Parathyroid adenoma (tissue), 2 donors: ENCODE data around the gene MDFIC.

Source experiments
- H2AFZ ChIP-seq: fragments of 300-600 bp; sonication (generic); one replicate; pipeline ENCODE4 v1.7.0; 2017; ENCODE audit warnings: antibody characterized with exemption, mild to moderate bottlenecking
- H3K27ac ChIP-seq: fragments of 300-600 bp; sonication (generic); one replicate; pipeline ENCODE4 v1.7.0; 2017
- H3K27me3 ChIP-seq: fragments of 300-600 bp; sonication (generic); one replicate; pipeline ENCODE4 v1.7.0; 2017; ENCODE audit warnings: low read length; ENCODE audit not compliant: control insufficient read depth, insufficient read depth
- H3K36me3 ChIP-seq: fragments of 300-600 bp; sonication (generic); one replicate; pipeline ENCODE4 v1.7.0; 2017; ENCODE audit warnings: low read length; ENCODE audit not compliant: control insufficient read depth, insufficient read depth
- H3K4me1 ChIP-seq: fragments of 300-600 bp; sonication (generic); one replicate; pipeline ENCODE4 v1.7.0; 2017; ENCODE audit warnings: control low read depth
- H3K4me2 ChIP-seq: fragments of 300-600 bp; sonication (generic); one replicate; pipeline ENCODE4 v1.7.0; 2017; ENCODE audit warnings: low read length
- H3K4me3 ChIP-seq: fragments of 300-600 bp; sonication (generic); one replicate; pipeline ENCODE4 v1.7.0; 2017; ENCODE audit warnings: low read depth, low read length
- H3K79me2 ChIP-seq: fragments of 300-600 bp; sonication (generic); one replicate; pipeline ENCODE4 v1.7.0; 2017; ENCODE audit warnings: control low read depth
- H3K9ac ChIP-seq: fragments of 300-600 bp; sonication (generic); one replicate; pipeline ENCODE4 v1.7.0; 2017; ENCODE audit warnings: mild to moderate bottlenecking
- H3K9me3 ChIP-seq: fragments of 300-600 bp; sonication (generic); one replicate; pipeline ENCODE4 v1.7.0; 2017; ENCODE audit warnings: low read length; ENCODE audit not compliant: control insufficient read depth
- CTCF ChIP-seq: fragments of 300-600 bp; sonication (generic); IDR thresholded peaks from one replicate; pipeline ENCODE4 v1.7.0; 2017; ENCODE audit warnings: antibody characterized with exemption, mild to moderate bottlenecking
- donor health status: primary hyperparathyroidism.

Gene MDFIC

GRCh38 chr7:114900127-114900526 lies 21.8 kb upstream of the MDFIC start:
- no peak for TF ChIP-seq CTCF
- no peaks in the 10 kb centered on the region for H3K9me3 ChIP-seq
- H3K4me3 ChIP-seq = no peak overlapping the region
- H3K27ac ChIP-seq = no peak overlapping the region
- no peak overlapping the region for H3K4me2 ChIP-seq
- H3K79me2 ChIP-seq = no peaks in the 10 kb centered on the region
- H3K9ac ChIP-seq = no peak overlapping the region
- no peak overlapping the region for H2AFZ ChIP-seq
- no peaks in the 10 kb centered on the region for H3K36me3 ChIP-seq
- H3K27me3 ChIP-seq = no peaks in the 10 kb centered on the region
- H3K4me1 ChIP-seq = no peaks in the 10 kb centered on the region

GRCh38 chr7:114901771-114902170 lies 20.1 kb upstream of the MDFIC start:
- H3K4me2 ChIP-seq = no peak overlapping the region
- H3K4me1 ChIP-seq = no peaks in the 10 kb centered on the region
- H2AFZ ChIP-seq = no peak overlapping the region
- no peak for TF ChIP-seq CTCF
- no peak overlapping the region for H3K27ac ChIP-seq
- H3K36me3 ChIP-seq = no peaks in the 10 kb centered on the region
- H3K9ac ChIP-seq = no peak overlapping the region
- no peaks in the 10 kb centered on the region for H3K9me3 ChIP-seq
- no peaks in the 10 kb centered on the region for H3K27me3 ChIP-seq
- no peaks in the 10 kb centered on the region for H3K79me2 ChIP-seq
- no peak overlapping the region for H3K4me3 ChIP-seq

- H3K4me1 ChIP-seq = no peaks in the 10 kb centered on the region
- H3K9ac ChIP-seq = no peak overlapping the region
- no peaks in the 10 kb centered on the region for H3K79me2 ChIP-seq
- H3K36me3 ChIP-seq = no peaks in the 10 kb centered on the region
- H3K4me2 ChIP-seq = no peak overlapping the region
- H3K27me3 ChIP-seq = no peaks in the 10 kb centered on the region
- H3K4me3 ChIP-seq = no peak overlapping the region
- no peak for TF ChIP-seq CTCF
- H3K27ac ChIP-seq = no peak overlapping the region
- no peaks in the 10 kb centered on the region for H3K9me3 ChIP-seq
- no peak overlapping the region for H2AFZ ChIP-seq
These were observed 18.8 kb upstream of the MDFIC start for GRCh38 chr7:114903131-114903530.

- Histone ChIP-seq H3K9me3 (no peaks in the 10 kb centered on the region), H3K9ac (no peak overlapping the region), H2AFZ (no peak overlapping the region), H3K4me2 (no peak overlapping the region), H3K36me3 (no peaks in the 10 kb centered on the region), H3K4me1 (no peaks in the 10 kb centered on the region), H3K27ac (no peak overlapping the region), H3K27me3 (no peaks in the 10 kb centered on the region), H3K4me3 (no peak overlapping the region), H3K79me2 (no peaks in the 10 kb centered on the region)
- no peak for TF ChIP-seq CTCF
These were observed 11.1 kb upstream of the MDFIC start for GRCh38 chr7:114910787-114911186.

GRCh38 chr7:114911411-114911810 lies 10.5 kb upstream of the MDFIC start:
- Histone ChIP-seq H3K27me3 (no peaks in the 10 kb centered on the region), H3K36me3 (no peaks in the 10 kb centered on the region), H3K9ac (no peak overlapping the region), H3K27ac (no peak overlapping the region), H3K79me2 (no peaks in the 10 kb centered on the region), H3K4me3 (no peak overlapping the region), H3K9me3 (no peaks in the 10 kb centered on the region), H3K4me2 (no peak overlapping the region), H2AFZ (no peak overlapping the region), H3K4me1 (no peaks in the 10 kb centered on the region)
- no peak for TF ChIP-seq CTCF
